Activated CD8-positive, alpha-beta memory T cell treated with anti-CD3 and anti-CD28 coated beads, Interleukin-2, amount 50 U/mL, for 48 hours (primary cell): ENCODE results near the gene PSMC3.

Experiments used
- DNase-seq: peaks from one replicate; pipeline ENCODE4 v3.0.0-alpha.2; 2020

The PSMC3 gene

GRCh38 chr11:47393163-47394049 lies 32.8 kb downstream of the PSMC3 start:
- peak; percentile 53 for DNase-seq

- DNase-seq: peak; percentile 44
These were observed 33.6 kb downstream of the PSMC3 start for GRCh38 chr11:47392546-47393162.

GRCh38 chr11:47391711-47392432 lies 34.4 kb downstream of the PSMC3 start:
- peak; percentile 32 for DNase-seq

GRCh38 chr11:47391077-47391583 lies 35.1 kb downstream of the PSMC3 start:
- peak; percentile 46 for DNase-seq

GRCh38 chr11:47390422-47390760 lies 35.8 kb downstream of the PSMC3 start:
- DNase-seq: no peak

GRCh38 chr11:47389577-47390421 lies 36.4 kb downstream of the PSMC3 start:
- peak; percentile 52 for DNase-seq

GRCh38 chr11:47388697-47389576 lies 37.3 kb downstream of the PSMC3 start:
- DNase-seq: peak; percentile 48

- DNase-seq: peak; percentile 47
These were observed 38.1 kb downstream of the PSMC3 start for GRCh38 chr11:47387944-47388696.

GRCh38 chr11:47384498-47384897 lies 41.7 kb downstream of the PSMC3 start:
- no peak for DNase-seq

- peak; percentile 36 for DNase-seq
These were observed 43.2 kb downstream of the PSMC3 start for GRCh38 chr11:47383071-47383470.

GRCh38 chr11:47380078-47380477 lies 46.2 kb downstream of the PSMC3 start:
- DNase-seq: no peak

- DNase-seq: no peak
These were observed 46.9 kb downstream of the PSMC3 start for GRCh38 chr11:47379317-47379716.

GRCh38 chr11:47378836-47379170 lies 47.4 kb downstream of the PSMC3 start:
- DNase-seq: no peak

- no peak for DNase-seq
These were observed 48.0 kb downstream of the PSMC3 start, which contains the start of gene SPI1 for GRCh38 chr11:47378010-47378835. TSS of gene SPI1 (minus strand) at chr11:47378547. CDS start at chr11:47378353, 194 bp downstream.

GRCh38 chr11:47377571-47378009 lies 48.6 kb downstream of the PSMC3 start:
- DNase-seq: no peak

- no peak for DNase-seq
These were observed 49.5 kb downstream of the PSMC3 start for GRCh38 chr11:47376525-47377371.

- no peak for DNase-seq
These were observed 50.1 kb downstream of the PSMC3 start for GRCh38 chr11:47376107-47376524.

- DNase-seq: no peak
These were observed 50.6 kb downstream of the PSMC3 start for GRCh38 chr11:47375546-47376085.
